ENCODE results near the gene OBSCN.
"Not testable (repeated sequence)": the region's sequence is repeated elsewhere in the genome, so short reads cannot be mapped to it uniquely, and the experiment has no call there.

OBSCN gene

GRCh38 chr1:228185641-228185965 lies 22.2 kb upstream of the OBSCN start:
- TF ChIP-seq CTCF (conservative IDR thresholded peaks at IDR 0.05), result no peak

GRCh38 chr1:228188249-228188648 lies 19.6 kb upstream of the OBSCN start:
- not testable (repeated sequence) for H3K27ac ChIP-seq

More at GRCh38 chr1:228185641-228185965, 22.2 kb upstream of the OBSCN start:
- H3K27ac ChIP-seq, result no peak overlapping the region

- no peak overlapping the region for H3K27ac ChIP-seq
- TF ChIP-seq ZFX (IDR thresholded peaks at IDR 0.05) (no peak), CTCF (conservative IDR thresholded peaks at IDR 0.05) (no peak)
Observed at GRCh38 chr1:228190182-228190581, 17.7 kb upstream of the OBSCN start.

- no peak for TF ChIP-seq CTCF (conservative IDR thresholded peaks at IDR 0.05)
- no peak for TF ChIP-seq ZFX (IDR thresholded peaks at IDR 0.05)
- H3K27ac ChIP-seq, result no peak overlapping the region
Observed at GRCh38 chr1:228190778-228191177, 17.1 kb upstream of the OBSCN start.

DNA sequence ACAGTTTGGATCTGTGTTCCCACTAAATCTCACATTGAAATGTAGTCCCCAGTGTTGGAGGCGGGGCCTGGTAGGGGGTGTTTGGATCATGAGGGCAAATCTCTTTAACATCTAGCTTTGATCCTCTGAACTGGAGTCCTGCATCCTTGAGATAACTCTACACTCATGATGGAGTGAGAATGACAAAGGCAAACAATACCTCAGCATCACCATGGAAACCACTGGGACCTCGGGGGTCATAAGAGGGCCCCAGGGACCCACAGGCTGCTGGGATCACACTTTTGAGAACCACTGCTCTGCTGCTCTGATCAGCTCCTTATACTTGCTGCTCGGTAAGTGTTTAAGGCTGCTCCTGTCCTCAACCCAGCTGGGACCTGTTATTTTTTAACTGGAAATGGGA lies 13.4 kb upstream of the OBSCN start:
- H3K27ac ChIP-seq, result no peak overlapping the region
- no peak for TF ChIP-seq ZFX (IDR thresholded peaks at IDR 0.05)
- no peak for TF ChIP-seq CTCF (conservative IDR thresholded peaks at IDR 0.05)

GRCh38 chr1:228194921-228195812 lies 12.7 kb upstream of the OBSCN start:
- TF ChIP-seq ZFX (IDR thresholded peaks at IDR 0.05), result no peak
- TF ChIP-seq CTCF (conservative IDR thresholded peaks at IDR 0.05), result no peak
- H3K27ac ChIP-seq, result no peak overlapping the region

DNA sequence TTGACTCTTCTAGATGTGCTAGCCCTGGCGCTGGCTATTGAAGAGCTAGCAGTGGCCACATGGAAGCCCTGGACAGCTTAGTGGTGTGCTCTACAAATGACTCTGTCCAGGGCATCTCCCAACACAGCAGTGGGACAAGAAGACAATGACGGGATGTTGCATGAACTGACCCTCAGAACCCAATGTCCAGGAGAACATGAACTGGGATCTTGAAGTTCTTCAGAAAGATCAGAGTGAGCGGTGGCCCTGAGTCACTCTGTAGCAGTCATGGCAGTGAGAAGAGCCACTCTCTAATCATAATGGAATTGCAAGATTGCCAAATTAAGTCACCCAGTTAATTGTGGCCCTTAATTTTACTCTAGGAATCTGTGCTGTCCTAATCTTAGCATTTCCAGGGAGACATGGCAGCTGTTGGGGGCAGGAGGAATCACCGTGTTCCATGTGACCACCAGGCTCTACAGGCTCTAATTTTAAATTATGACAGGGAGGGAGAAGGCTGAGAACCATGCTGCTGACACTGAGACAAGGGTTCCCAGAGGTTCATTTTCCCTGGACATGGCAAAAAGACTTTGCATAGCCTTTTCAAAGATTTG lies 10.2 kb upstream of the OBSCN start:
- H3K27ac ChIP-seq, result no peak overlapping the region

More for the DNA sequence above, 10.2 kb upstream of the OBSCN start:
- TF ChIP-seq CTCF (conservative IDR thresholded peaks at IDR 0.05) (no peak), ZFX (IDR thresholded peaks at IDR 0.05) (no peak)

Data from C4-2B (cell line).